ENCODE results near the gene AGBL5. TPM values are rescaled to one million over a fixed set of nuclear protein-coding genes. Genes with fewer than 3 reads are reported as not detected.
A peak's percentile ranks its signal among the peaks of the same experiment; 100 is the strongest.

The AGBL5 gene
- total and polyA plus RNA-seq, 2 of the 13 experiments (the other 11 are each of a cell fraction or from before 2014, with no cell fraction given) = 55.9 to 73.3 TPM

DNA sequence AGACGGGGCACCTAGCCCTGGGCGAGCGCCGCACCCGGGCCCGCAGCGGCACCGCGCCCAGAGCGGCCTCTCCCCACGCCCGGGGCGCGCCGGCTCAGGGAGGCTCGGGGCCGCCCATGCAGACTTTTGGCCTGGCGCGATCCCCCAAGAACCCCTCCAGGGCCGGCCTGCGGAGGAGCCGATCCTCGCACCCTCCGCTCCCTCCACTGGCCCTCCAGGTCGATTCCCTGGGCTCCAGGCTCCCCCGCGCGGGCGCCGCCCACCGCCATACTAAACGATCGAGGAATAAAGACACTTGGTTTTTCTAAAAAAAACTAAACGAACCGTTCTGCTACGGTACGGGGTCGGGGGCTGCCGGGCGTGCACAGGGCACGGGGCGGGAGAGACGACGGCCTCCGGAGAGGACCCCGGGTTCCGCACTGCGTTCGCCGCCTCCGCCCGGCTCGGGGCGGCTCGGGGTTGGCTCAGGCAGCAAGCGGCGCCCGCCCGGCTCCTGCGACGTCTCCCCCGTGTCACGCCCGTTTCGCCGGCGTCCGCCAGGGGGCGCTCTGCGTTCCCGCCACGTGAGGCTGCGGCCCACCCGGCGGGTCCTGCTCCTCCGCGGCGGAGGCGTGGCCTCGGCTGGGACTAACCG lies 34.7 kb downstream of the AGBL5 start (continued):
- TF ChIP-seq ZNF543 (CRISPR knock-in tag; IDR thresholded peaks at IDR 0.05) (peak; percentile 53; the same call in 1 of the 2 replicates), GATAD2A (CRISPR knock-in tag; IDR thresholded peaks at IDR 0.05) (peak; percentile 73), SALL1 (CRISPR knock-in tag; IDR thresholded peaks at IDR 0.05) (peak; percentile 92), MEF2D (CRISPR knock-in tag; IDR thresholded peaks at IDR 0.05) (no peak), ZNF605 (CRISPR knock-in tag; IDR thresholded peaks at IDR 0.05) (no peak), ZNF30 (CRISPR knock-in tag; IDR thresholded peaks at IDR 0.05) (no peak), ZNF703 (CRISPR knock-in tag; IDR thresholded peaks at IDR 0.05; ENCODE audit: borderline replicate concordance) (0 out of 2 replicates have a peak, but pooled peaks have one; percentile 65), ZNF20 (CRISPR knock-in tag; IDR thresholded peaks at IDR 0.05) (no peak), ZSCAN20 (CRISPR knock-in tag; IDR thresholded peaks at IDR 0.05; ENCODE audit: borderline replicate concordance) (peak; percentile 95), HNF4A (CRISPR knock-in tag; IDR thresholded peaks at IDR 0.05) (0 out of 2 replicates have a peak, but pooled peaks have one; percentile 8), ZFYVE20 (CRISPR knock-in tag; IDR thresholded peaks at IDR 0.05; ENCODE audit: borderline replicate concordance, low read depth) (no peak), TAF1 (CRISPR knock-in tag; IDR thresholded peaks at IDR 0.05) (no peak; the same call in 1 of the 2 replicates)
- TF ChIP-seq, protein P1, sequence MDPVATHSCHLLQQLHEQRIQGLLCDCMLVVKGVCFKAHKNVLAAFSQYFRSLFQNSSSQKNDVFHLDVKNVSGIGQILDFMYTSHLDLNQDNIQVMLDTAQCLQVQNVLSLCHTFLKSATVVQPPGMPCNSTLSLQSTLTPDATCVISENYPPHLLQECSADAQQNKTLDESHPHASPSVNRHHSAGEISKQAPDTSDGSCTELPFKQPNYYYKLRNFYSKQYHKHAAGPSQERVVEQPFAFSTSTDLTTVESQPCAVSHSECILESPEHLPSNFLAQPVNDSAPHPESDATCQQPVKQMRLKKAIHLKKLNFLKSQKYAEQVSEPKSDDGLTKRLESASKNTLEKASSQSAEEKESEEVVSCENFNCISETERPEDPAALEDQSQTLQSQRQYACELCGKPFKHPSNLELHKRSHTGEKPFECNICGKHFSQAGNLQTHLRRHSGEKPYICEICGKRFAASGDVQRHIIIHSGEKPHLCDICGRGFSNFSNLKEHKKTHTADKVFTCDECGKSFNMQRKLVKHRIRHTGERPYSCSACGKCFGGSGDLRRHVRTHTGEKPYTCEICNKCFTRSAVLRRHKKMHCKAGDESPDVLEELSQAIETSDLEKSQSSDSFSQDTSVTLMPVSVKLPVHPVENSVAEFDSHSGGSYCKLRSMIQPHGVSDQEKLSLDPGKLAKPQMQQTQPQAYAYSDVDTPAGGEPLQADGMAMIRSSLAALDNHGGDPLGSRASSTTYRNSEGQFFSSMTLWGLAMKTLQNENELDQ (CRISPR knock-in tag; IDR thresholded peaks at IDR 0.05; ENCODE audit: borderline replicate concordance) = no peak
- TF ChIP-seq, protein P2, sequence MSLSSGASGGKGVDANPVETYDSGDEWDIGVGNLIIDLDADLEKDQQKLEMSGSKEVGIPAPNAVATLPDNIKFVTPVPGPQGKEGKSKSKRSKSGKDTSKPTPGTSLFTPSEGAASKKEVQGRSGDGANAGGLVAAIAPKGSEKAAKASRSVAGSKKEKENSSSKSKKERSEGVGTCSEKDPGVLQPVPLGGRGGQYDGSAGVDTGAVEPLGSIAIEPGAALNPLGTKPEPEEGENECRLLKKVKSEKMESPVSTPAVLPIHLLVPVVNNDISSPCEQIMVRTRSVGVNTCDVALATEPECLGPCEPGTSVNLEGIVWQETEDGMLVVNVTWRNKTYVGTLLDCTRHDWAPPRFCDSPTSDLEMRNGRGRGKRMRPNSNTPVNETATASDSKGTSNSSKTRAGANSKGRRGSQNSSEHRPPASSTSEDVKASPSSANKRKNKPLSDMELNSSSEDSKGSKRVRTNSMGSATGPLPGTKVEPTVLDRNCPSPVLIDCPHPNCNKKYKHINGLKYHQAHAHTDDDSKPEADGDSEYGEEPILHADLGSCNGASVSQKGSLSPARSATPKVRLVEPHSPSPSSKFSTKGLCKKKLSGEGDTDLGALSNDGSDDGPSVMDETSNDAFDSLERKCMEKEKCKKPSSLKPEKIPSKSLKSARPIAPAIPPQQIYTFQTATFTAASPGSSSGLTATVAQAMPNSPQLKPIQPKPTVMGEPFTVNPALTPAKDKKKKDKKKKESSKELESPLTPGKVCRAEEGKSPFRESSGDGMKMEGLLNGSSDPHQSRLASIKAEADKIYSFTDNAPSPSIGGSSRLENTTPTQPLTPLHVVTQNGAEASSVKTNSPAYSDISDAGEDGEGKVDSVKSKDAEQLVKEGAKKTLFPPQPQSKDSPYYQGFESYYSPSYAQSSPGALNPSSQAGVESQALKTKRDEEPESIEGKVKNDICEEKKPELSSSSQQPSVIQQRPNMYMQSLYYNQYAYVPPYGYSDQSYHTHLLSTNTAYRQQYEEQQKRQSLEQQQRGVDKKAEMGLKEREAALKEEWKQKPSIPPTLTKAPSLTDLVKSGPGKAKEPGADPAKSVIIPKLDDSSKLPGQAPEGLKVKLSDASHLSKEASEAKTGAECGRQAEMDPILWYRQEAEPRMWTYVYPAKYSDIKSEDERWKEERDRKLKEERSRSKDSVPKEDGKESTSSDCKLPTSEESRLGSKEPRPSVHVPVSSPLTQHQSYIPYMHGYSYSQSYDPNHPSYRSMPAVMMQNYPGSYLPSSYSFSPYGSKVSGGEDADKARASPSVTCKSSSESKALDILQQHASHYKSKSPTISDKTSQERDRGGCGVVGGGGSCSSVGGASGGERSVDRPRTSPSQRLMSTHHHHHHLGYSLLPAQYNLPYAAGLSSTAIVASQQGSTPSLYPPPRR (CRISPR knock-in tag; IDR thresholded peaks at IDR 0.05; ENCODE audit: borderline replicate concordance) = no peak; the same call in none of the 2 replicates
- TF ChIP-seq, protein P3, sequence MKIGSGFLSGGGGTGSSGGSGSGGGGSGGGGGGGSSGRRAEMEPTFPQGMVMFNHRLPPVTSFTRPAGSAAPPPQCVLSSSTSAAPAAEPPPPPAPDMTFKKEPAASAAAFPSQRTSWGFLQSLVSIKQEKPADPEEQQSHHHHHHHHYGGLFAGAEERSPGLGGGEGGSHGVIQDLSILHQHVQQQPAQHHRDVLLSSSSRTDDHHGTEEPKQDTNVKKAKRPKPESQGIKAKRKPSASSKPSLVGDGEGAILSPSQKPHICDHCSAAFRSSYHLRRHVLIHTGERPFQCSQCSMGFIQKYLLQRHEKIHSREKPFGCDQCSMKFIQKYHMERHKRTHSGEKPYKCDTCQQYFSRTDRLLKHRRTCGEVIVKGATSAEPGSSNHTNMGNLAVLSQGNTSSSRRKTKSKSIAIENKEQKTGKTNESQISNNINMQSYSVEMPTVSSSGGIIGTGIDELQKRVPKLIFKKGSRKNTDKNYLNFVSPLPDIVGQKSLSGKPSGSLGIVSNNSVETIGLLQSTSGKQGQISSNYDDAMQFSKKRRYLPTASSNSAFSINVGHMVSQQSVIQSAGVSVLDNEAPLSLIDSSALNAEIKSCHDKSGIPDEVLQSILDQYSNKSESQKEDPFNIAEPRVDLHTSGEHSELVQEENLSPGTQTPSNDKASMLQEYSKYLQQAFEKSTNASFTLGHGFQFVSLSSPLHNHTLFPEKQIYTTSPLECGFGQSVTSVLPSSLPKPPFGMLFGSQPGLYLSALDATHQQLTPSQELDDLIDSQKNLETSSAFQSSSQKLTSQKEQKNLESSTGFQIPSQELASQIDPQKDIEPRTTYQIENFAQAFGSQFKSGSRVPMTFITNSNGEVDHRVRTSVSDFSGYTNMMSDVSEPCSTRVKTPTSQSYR (CRISPR knock-in tag; IDR thresholded peaks at IDR 0.05; ENCODE audit: borderline replicate concordance) = no peak; the same call in 1 of the 2 replicates

All from HepG2 (cell line).